HAP-1 (cell line): Measurements from ENCODE around the gene TMEM240.
"Not testable (repeated sequence)": the region's sequence is repeated elsewhere in the genome, so short reads cannot be mapped to it uniquely, and the experiment has no call there.

Experiments
- DNase-seq, 2 experiments: peaks; one replicate each; pipeline ENCODE4 v3.0.0-alpha.2; 2016 to 2020; ENCODE audit warnings: low spot score in 2 of 2
- H3K27me3 ChIP-seq: fragments of 250-450 bp; sonication (Bioruptor Pico); 2 replicates; pipeline ENCODE4 v1.5.1; 2020; ENCODE audit warnings: low read depth, mild to moderate bottlenecking, moderate library complexity
- H3K36me3 ChIP-seq: fragments of 250-450 bp; sonication (Bioruptor Pico); replicated peaks from 2 replicates; pipeline ENCODE4 v1.5.1; 2020; ENCODE audit warnings: mild to moderate bottlenecking
- H3K4me1 ChIP-seq: fragments of 250-450 bp; sonication (Bioruptor Pico); 2 replicates; pipeline ENCODE4 v1.5.1; 2020; ENCODE audit warnings: mild to moderate bottlenecking
- H3K4me3 ChIP-seq: fragments of 250-450 bp; sonication (Bioruptor Pico); 2 replicates; pipeline ENCODE4 v1.5.1; 2020; ENCODE audit warnings: mild to moderate bottlenecking, moderate library complexity
- H3K9me3 ChIP-seq: fragments of 250-450 bp; sonication (Bioruptor Pico); 2 replicates; pipeline ENCODE4 v1.5.1; 2020; ENCODE audit warnings: mild to moderate bottlenecking, moderate library complexity
- in situ Hi-C: fragments of 300-500 bp; cut with MboI; formaldehyde crosslinking; loops from 3 replicates; pipeline ENCODE4 v1.14.3; 2020; ENCODE audit warnings: low sequenced_read_pairs, inconsistent platforms, mixed read lengths

The TMEM240 gene

DNA sequence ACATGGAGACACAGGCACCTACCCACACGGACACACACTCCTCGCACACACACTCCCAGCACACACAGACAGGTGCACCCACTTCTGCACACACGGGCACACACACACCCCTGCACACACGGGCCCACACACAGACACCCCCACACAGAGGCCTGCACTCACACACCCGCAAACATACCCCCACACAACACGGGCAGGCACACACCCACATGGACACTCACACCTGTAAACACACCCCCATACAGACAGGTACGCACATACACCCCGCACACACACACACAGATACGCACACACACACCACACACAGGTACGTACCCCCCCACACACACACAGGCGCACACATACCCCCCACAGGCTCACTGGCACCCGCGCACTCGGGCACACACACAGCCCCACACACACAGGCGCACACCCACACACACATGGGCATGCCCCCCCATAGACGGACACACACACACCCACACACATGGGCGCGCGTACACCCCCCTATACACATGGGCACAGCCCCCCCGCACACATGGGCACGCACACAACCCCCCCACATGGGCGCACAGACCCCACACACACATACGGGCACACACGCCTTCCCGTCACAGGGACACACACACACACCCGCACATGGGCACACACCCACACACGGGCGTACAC lies 22.3 kb downstream of the TMEM240 start:
- no peaks in the 10 kb centered on the region for H3K27me3 ChIP-seq
- in situ Hi-C loops, result no loop called here
- no peak for DNase-seq
- H3K4me3 ChIP-seq, result no peak overlapping the region
- no peaks in the 10 kb centered on the region for H3K4me1 ChIP-seq
- no peaks in the 10 kb centered on the region for H3K9me3 ChIP-seq
- peaks cover 41% of the 10 kb centered on the region for H3K36me3 ChIP-seq

DNA sequence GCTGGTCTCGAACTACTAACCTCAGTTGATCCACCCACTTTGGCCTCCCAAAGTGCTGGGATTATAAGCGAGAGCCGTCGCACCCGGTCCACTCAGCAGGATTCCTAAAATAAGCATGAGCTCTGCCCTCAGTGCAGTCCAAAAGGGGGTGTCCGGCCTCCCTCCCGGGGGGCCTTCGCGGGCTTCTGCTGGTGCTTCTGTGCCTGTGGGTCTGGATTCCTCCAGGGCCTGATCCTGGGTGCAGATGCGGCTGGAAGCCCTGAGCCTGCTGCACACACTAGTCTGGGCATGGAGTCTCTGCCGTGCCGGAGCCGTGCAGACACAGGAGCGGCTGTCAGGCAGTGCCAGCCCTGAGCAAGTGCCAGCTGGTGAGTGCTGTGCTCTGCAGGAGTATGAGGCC lies 23.5 kb downstream of the TMEM240 start:
- H3K27me3 ChIP-seq, DNase-seq, H3K9me3 ChIP-seq, in situ Hi-C loops, H3K4me1 ChIP-seq, H3K4me3 ChIP-seq: not testable (repeated sequence)
- peaks cover 36% of the 10 kb centered on the region for H3K36me3 ChIP-seq

DNA sequence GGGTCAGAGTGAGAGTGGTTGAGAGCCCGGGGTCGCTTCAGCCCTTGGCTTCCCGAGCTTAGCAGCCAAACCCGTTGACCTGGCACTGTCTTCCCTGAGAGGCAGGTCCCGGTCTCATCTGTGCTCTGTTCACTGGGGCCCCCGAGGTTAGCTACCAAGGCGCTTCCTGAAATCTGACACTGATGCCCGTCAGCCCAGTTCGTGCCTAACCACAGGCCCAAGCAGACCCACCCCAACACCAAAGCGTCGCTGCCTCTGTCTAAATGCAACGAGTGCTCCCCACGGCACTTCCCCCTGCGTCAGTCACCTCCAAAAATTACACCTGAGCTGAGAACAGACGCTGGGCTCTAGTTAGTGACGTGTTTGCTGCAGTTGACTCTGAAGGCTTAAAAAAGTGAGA lies 26.0 kb downstream of the TMEM240 start:
- DNase-seq, H3K9me3 ChIP-seq, H3K27me3 ChIP-seq, H3K4me3 ChIP-seq, in situ Hi-C loops, H3K4me1 ChIP-seq: not testable (repeated sequence)
- H3K36me3 ChIP-seq, result peaks cover 21% of the 10 kb centered on the region

DNA sequence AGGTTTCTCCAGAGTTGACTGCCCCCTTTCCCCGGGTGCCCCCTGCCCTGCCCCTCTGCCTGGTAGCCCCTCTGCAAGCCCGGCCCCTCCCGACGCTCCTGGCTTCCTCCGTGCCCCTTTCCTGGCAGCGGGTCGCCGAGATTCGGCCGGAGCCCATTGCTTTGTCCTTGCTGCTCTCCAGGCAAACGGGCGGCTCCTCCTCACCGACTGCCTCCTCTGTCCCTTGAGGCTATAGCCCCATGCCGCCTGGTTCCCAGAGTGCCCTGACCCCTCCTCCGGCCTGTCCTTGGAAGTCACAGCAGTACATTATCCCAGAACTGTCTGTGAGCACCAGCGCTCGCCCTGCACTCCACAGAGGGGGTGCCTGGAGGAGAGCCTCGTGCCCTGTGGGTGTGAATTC lies 26.7 kb downstream of the TMEM240 start:
- H3K4me3 ChIP-seq, result peak overlapping the region; percentile 27
- H3K27me3 ChIP-seq, in situ Hi-C loops: not testable (repeated sequence)

DNA sequence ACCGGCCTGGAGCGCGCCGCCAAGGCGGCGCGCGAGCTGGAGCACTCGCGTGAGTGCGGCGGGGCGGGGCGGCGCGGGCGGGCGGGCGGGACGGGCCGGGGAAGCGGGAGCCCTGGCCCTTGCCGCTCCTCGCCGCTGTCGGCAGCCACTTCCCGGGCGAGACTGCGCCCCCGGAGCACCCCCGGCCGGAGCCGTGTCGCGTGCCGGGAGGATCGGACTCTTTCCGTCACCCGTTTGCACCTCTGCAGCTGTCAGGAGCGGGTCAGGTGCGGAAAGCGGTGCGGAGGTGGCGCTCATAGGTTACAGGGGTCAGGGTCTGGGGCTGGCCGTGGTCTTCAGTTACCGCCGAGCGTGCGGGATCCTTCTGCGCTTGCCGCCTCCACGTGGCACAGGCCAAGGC lies 28.0 kb downstream of the TMEM240 start:
- H3K36me3 ChIP-seq, result peaks cover 16% of the 10 kb centered on the region
- H3K9me3 ChIP-seq, in situ Hi-C loops, H3K4me1 ChIP-seq, H3K27me3 ChIP-seq, DNase-seq: not testable (repeated sequence)
- peak overlapping the region; percentile 100 for H3K4me3 ChIP-seq

More for the DNA sequence above, 26.7 kb downstream of the TMEM240 start:
- H3K36me3 ChIP-seq, result peaks cover 21% of the 10 kb centered on the region
- H3K9me3 ChIP-seq, DNase-seq, H3K4me1 ChIP-seq: not testable (repeated sequence)

DNA sequence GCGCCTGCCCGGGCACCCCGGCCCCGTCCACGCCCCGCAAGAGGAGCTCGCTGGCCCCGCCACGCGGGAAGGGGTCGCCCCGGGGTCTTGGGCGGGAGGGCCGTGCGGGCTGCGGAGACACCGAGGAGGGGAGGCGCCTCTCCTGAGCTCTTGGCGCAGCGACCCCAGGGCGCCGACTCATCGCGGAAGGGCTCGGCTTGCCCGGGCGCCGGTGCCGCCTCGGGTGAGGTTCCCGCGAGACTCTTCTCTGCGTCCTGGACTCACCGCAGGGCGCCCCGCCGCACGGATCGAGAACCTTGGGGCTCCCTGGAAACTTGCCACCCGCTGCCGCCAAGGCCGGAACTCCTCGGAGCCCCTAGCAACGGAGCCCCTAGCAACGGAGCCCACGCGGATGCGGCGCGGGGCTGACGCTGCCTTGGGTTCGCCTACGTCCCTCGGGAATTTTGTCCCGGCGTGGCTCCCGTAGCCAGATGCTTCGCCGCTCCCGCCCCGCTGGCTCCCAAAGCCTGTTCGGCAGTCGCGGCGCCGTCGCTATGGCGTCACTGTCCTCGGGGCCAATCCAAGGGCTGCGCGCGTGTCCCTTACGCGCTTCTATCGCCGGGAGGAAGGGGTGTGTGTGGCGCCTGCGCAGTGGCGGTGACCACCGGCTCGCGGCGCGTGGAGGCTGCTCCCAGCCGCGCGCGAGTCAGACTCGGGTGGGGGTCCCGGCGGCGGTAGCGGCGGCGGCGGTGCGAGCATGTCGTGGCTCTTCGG lies 28.7 kb downstream of the TMEM240 start, which contains the start of gene ATAD3A:
TSS of gene ATAD3A (plus strand) at position 630 of the 753 bp plus-strand sequence. CDS start at position 737, 107 bp downstream.
- 0 out of 2 replicates have a peak, but pooled peaks cover 3% of the 10 kb centered on the region for H3K9me3 ChIP-seq
- peaks cover 12% of the 10 kb centered on the region for H3K36me3 ChIP-seq
- peak within 1 kb of the TSS; percentile 100 for H3K4me3 ChIP-seq
- DNase-seq, result peak; percentile 92 to 98
- H3K4me1 ChIP-seq, result peaks cover 5% of the 10 kb centered on the region; the same call in 1 of the 2 replicates
- H3K27me3 ChIP-seq, result no peaks in the 10 kb centered on the region
- in situ Hi-C loops, result no loop called here

DNA sequence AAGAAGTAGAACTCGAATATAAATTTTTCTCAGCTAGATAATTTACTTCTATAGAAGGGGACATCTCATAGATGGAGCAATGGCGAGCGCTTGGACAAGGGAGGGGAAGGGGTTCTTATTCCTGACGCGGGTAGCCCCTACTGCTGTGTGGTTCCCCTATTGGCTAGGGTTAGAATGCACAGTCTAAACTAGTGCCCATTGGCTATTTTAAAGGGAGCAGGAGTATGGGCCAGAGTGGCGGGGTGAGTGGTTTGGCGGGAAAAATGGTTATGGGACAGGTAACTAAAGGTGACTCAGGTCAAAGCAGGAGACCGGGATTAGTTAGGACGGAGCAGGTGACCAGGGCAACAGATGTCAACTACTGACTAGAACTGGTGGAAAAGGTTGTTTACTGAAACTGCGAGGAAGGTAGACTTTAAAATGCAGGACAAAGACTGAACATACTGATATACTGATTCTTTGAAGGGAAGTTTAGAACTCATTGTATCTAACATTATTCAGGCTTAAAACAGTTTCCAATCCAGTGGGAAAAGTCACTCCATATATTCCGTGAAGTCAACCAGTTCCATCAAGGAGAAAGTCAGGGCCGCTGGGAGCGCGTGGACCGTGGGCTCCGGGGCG lies 29.4 kb downstream of the TMEM240 start:
- Histone ChIP-seq H3K4me3 (peak overlapping the region; percentile 100), H3K4me1 (peaks cover 5% of the 10 kb centered on the region; the same call in 1 of the 2 replicates), H3K36me3 (peaks cover 8% of the 10 kb centered on the region), H3K9me3 (0 out of 2 replicates have a peak, but pooled peaks cover 3% of the 10 kb centered on the region), H3K27me3 (no peaks in the 10 kb centered on the region)
- in situ Hi-C loops, result no loop called here
- DNase-seq, result peak; percentile 13 to 49

DNA sequence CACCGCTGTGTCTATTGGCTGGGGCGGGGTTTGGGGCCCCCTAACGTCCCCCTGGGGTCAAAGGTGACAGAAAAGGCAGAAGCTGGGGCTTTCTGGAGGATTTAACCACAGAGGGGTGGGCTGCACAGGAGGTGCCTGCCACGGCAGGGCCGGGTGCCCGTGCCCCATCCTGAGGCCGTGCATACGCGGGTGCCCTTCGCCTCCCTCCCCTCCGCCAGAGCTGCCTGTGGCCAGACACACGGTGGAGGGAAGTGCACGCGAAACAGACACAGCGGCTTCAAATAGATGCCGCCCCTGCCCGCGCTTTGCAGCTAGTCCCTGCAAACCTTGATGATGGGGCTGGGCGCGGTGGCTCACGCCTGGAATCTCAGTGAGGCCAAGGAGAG lies 31.0 kb downstream of the TMEM240 start:
- in situ Hi-C loops, H3K36me3 ChIP-seq, DNase-seq: not testable (repeated sequence)

DNA sequence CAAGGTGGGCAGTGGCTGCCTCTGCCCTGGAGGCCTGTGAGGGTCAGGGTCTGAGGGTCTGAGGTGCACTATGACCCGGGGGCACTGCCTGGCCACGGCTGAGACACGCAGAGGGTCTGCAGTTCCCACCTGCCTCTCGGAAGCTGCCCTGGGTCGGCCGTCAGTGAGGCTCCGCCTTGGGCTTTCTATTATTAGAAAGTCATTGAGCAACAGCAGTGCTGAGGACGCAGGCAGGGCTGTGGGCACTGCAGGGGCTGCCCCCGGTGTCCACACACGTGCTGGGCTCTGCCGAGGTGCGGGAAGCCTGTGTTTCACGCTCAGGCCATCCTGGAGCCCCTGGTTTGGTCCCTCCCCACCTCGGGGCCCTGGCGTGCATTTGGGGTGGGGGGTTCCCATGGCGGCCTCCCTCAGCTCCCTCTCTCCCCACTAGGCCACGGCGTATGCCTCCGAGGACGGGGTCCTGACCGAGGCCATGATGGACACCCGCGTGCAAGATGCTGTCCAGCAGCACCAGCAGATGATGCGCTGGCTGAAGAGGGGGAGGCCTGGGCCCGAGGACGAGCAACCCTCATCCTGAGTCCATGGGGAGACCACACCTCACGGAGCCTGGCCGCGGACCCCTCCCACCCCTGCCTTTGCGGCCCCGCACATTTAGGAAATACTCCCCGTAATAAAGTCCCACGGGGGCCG lies 31.5 kb downstream of the TMEM240 start:
- H3K4me1 ChIP-seq, result peaks cover 11% of the 10 kb centered on the region
- H3K4me3 ChIP-seq, DNase-seq, H3K9me3 ChIP-seq, in situ Hi-C loops, H3K36me3 ChIP-seq, H3K27me3 ChIP-seq: not testable (repeated sequence)

More for the DNA sequence above, 31.0 kb downstream of the TMEM240 start:
- H3K9me3 ChIP-seq, H3K27me3 ChIP-seq, H3K4me3 ChIP-seq: not testable (repeated sequence)
- H3K4me1 ChIP-seq, result peaks cover 11% of the 10 kb centered on the region

DNA sequence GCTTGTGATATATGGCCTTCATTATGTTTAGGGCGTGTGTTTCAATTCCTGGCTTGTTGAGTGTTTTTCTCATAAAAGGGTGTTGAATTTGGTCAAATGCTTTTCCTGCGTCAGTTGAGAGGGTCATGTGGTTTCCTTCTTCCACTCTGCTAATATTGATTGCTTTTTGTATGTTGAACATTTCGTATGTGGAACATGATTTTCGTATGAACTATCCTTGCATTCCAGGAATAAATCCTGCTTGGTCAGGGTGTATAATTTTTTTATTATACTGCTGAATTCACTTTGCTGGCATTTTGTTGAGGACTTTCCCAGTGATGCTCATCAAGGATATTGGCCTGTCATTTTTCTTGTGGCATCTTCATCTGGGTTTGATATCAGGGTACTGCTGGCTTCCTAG lies 33.1 kb downstream of the TMEM240 start:
- H3K4me3 ChIP-seq, result no peak overlapping the region
- H3K4me1 ChIP-seq, result peaks cover 11% of the 10 kb centered on the region
- DNase-seq, result no peak
- H3K27me3 ChIP-seq, result no peaks in the 10 kb centered on the region
- in situ Hi-C loops, result no loop called here
- 0 out of 2 replicates have a peak, but pooled peaks cover 3% of the 10 kb centered on the region for H3K9me3 ChIP-seq
- H3K36me3 ChIP-seq, result no peaks in the 10 kb centered on the region; the same call in 1 of the 2 replicates

DNA sequence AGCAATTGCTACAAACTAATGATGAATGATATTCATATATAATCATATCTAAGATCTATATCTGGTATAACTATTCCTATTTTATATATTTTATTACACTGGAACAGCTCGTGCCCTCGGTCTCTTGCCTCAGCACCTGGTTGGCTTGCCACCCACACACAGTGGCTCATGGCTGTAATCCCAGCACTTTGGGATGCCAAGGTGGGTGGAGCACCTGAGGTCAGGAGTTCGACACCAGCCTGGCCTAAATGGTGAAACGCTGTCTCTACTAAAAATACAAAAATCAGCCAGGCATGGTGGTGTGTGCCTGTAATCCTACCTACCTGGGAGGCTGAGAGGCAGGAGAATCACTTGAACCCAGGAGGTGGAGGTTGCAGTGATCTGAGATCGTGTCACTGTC lies 34.6 kb downstream of the TMEM240 start:
- H3K27me3 ChIP-seq, H3K4me3 ChIP-seq, H3K9me3 ChIP-seq, DNase-seq, in situ Hi-C loops, H3K4me1 ChIP-seq, H3K36me3 ChIP-seq: not testable (repeated sequence)

DNA sequence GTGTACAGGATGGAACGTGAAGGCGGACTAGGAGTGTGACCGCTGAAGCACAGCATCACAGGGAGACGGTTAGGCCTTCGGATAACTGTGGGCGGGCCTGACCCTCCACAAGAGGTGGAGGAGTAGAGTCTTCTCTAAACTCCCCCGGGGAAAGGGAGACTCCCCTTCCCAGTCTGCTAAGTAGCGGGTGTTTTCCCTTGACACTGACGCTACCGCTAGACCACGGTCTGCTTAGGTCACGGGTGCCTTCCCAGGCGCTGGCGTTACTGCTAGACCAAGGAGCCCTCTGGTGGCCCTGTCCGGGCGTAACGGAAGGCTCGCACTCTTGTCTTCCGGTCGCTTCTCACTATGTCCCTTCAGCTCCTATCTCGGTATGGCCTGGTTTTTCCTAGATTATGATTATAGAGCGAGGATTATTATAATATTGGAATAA lies 35.0 kb downstream of the TMEM240 start:
- peak; percentile 20 to 61 for DNase-seq
- H3K4me3 ChIP-seq, result not testable (repeated sequence)

DNA sequence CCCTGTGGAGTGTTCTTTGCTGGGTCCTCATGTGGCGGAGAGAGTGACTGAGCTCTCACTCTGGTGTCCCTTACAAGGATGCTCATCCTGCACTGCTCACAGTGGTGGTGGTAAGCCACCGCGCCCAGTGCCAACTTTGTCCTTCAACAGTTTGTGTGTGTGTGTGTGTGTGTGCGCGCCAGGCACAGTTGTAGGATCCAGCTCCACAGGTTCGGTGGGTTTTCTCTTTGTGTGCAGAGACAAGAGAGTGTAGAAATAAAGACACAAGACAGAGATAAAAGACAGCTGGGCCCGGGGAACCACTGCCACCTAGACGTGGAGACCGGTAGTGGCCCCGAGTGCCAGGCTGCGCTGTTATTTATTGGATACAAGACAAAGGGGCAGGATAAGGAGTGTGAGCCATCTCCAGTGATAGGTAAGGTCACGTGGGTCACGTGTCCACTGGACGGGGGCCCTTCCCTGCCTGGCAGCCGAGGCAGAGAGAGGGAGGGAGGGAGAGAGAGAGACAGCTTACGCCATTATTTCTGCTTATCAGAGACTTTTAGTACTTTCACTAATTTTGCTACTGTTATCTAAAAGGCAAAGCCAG lies 35.6 kb downstream of the TMEM240 start:
- H3K4me3 ChIP-seq, in situ Hi-C loops, H3K4me1 ChIP-seq, H3K36me3 ChIP-seq, H3K27me3 ChIP-seq, H3K9me3 ChIP-seq: not testable (repeated sequence)
- DNase-seq, result peak; percentile 50 to 89

More for the DNA sequence above, 35.0 kb downstream of the TMEM240 start:
- H3K4me1 ChIP-seq, H3K36me3 ChIP-seq, H3K27me3 ChIP-seq, in situ Hi-C loops, H3K9me3 ChIP-seq: not testable (repeated sequence)
